Measurements from ENCODE around the gene CNOT11. TPM values are rescaled to one million over a fixed set of nuclear protein-coding genes. Genes with fewer than 3 reads are reported as not detected.
"Not testable (repeated sequence)": the region's sequence is repeated elsewhere in the genome, so short reads cannot be mapped to it uniquely, and the experiment has no call there.

The CNOT11 gene
- total RNA-seq, 2 experiments from 2014 or later = 57.9 to 106 TPM

- no peak for DNase-seq
- H3K36me3 Mint-ChIP-seq (ENCODE audit: low read depth) = peaks cover 9% of the 10 kb centered on the region
- peaks cover 54% of the 10 kb centered on the region for H3K4me1 Mint-ChIP-seq
- H3K27ac Mint-ChIP-seq = peak overlapping the region; percentile 20
- CTCF ChIA-PET = interaction anchor here (0.9 to 1.8 kb wide), 4 partner anchors 16 to 298 kb away, joined by 3 to 5 read pairs (median 4); no protein-coding TSS in a partner anchor
- ATAC-seq = no peak
- H3K9me3 Mint-ChIP-seq (ENCODE audit: low read depth) = no peaks in the 10 kb centered on the region
- peak overlapping the region; percentile 25 for H3K4me3 Mint-ChIP-seq
- intact Hi-C loops (cut with DNase I, micrococcal nuclease) = no loop called here
- POLR2A ChIA-PET = interaction anchor here (0.7 to 1.0 kb wide), 2 partner anchors 19 to 656 kb away, joined by 4 read pairs; no protein-coding TSS in a partner anchor
- H3K27me3 Mint-ChIP-seq = no peaks in the 10 kb centered on the region
These were observed 57.6 kb downstream of the CNOT11 start for GRCh38 chr2:101310090-101310833.

- no peaks in the 10 kb centered on the region for H3K9me3 Mint-ChIP-seq (ENCODE audit: low read depth)
- H3K27me3 Mint-ChIP-seq = no peaks in the 10 kb centered on the region
- H3K27ac Mint-ChIP-seq = peak overlapping the region; percentile 76
- DNase-seq (no peak), ATAC-seq (no peak)
- peak overlapping the region; percentile 27 for H3K4me3 Mint-ChIP-seq
- ChIA-PET CTCF (interaction anchor here (1.1 to 1.8 kb wide), 3 partner anchors 31 to 299 kb away, joined by 3 to 5 read pairs (median 3); no protein-coding TSS in a partner anchor), POLR2A (interaction anchor here (0.6 kb wide), 1 partner anchor 45 kb away, joined by 3 read pairs; no protein-coding TSS in a partner anchor)
- intact Hi-C loops (cut with DNase I, micrococcal nuclease) = loop anchor here in 1 of 2 experiments (1.0 kb wide), 1 partner anchor 18 kb away; no protein-coding TSS in a partner anchor
- peaks cover 54% of the 10 kb centered on the region for H3K4me1 Mint-ChIP-seq
- H3K36me3 Mint-ChIP-seq (ENCODE audit: low read depth) = peaks cover 2% of the 10 kb centered on the region
These were observed 58.4 kb downstream of the CNOT11 start for GRCh38 chr2:101310834-101311695.

DNA sequence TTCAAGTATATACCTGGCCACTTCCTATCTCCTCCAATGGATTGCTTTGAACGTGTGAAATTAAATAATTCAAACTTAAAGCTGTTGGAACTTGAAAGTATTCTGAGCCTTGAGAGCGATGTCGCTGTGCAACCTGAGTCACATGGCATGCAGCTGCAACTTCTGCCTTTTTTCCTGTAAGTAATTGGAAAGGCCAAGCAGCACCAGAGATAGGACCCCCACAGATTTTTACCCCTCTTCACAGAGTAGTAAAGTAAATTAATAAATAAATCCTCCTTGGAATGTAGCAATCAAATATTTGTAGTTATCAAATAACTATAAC lies 59.0 kb downstream of the CNOT11 start:
- ChIA-PET POLR2A (no interaction called here), CTCF (interaction anchor here (1.8 kb wide), 1 partner anchor 31 kb away, joined by 5 read pairs; no protein-coding TSS in a partner anchor)
- ATAC-seq = no peak
- H3K4me3 Mint-ChIP-seq = peak overlapping the region; percentile 27
- intact Hi-C loops (cut with DNase I, micrococcal nuclease) = loop anchor here in 1 of 2 experiments (1.0 kb wide), 1 partner anchor 18 kb away; no protein-coding TSS in a partner anchor
- H3K27ac Mint-ChIP-seq = no peak overlapping the region
- H3K4me1 Mint-ChIP-seq = peaks cover 54% of the 10 kb centered on the region
- H3K36me3 Mint-ChIP-seq (ENCODE audit: low read depth) = peaks cover 2% of the 10 kb centered on the region
- no peak for DNase-seq
- no peaks in the 10 kb centered on the region for H3K27me3 Mint-ChIP-seq
- no peaks in the 10 kb centered on the region for H3K9me3 Mint-ChIP-seq (ENCODE audit: low read depth)

GRCh38 chr2:101316568-101316967 lies 63.9 kb downstream of the CNOT11 start:
- H3K9me3 Mint-ChIP-seq (ENCODE audit: low read depth); H3K27ac Mint-ChIP-seq; H3K27me3 Mint-ChIP-seq; POLR2A ChIA-PET; DNase-seq; intact Hi-C loops (cut with DNase I, micrococcal nuclease); ATAC-seq; H3K4me3 Mint-ChIP-seq; H3K36me3 Mint-ChIP-seq (ENCODE audit: low read depth); CTCF ChIA-PET: not testable (repeated sequence)
- H3K4me1 Mint-ChIP-seq = peaks cover 23% of the 10 kb centered on the region

Small RNA genes lying within 50 kb of the gene (microRNA-seq; reads per million reads assigned to microRNA genes)
- gene MIR5696 (ENCODE audit: borderline replicate concordance) = not detected

Other genes with a start within 250 kb of the CNOT11 start
- gene TBC1D8, start 101.5 kb upstream of the CNOT11 start, total RNA-seq = 1 to 10 TPM; 3.3 to 3.4 TPM
- 10 to 100 TPM; 23.4 to 29.5 TPM for gene RNF149, start 55.8 kb downstream of the CNOT11 start, total RNA-seq
- gene CREG2, start 134.6 kb downstream of the CNOT11 start, total RNA-seq = not detected
- gene RFX8, start 222.2 kb downstream of the CNOT11 start, total RNA-seq = under 1 TPM; 0.30 to 0.90 TPM

Measured in activated CD4-positive, alpha-beta T cell treated with anti-CD3 and anti-CD28 coated beads for 36 hours (primary cell).